Fibroblast of pulmonary artery (primary cell): ENCODE measurements around the gene ZNF586.
"Not testable (repeated sequence)": the region's sequence is repeated elsewhere in the genome, so short reads cannot be mapped to it uniquely, and the experiment has no call there.

Experiments
- DNase-seq: peaks from one replicate; pipeline ENCODE4 v3.0.0-alpha.2; 2010; ENCODE audit warnings: low read depth
- H3K4me3 ChIP-seq: replicated peaks from 2 replicates; pipeline ENCODE4 v1.5.1; 2011; ENCODE audit warnings: low read depth, mild to moderate bottlenecking, control low read depth, low read length, moderate library complexity
- TF ChIP-seq, protein P1 (sequence below): IDR thresholded peaks from 2 replicates; pipeline ENCODE4 v1.5.1; 2011; ENCODE audit warnings: mild to moderate bottlenecking, control low read depth, low read length, inconsistent platforms; ENCODE audit errors: missing control alignments

The ZNF586 gene

GRCh38 chr19:57800696-57801095 is 31.2 kb downstream of the ZNF586 start:
- H3K4me3 ChIP-seq: no peak overlapping the region
- no peak for DNase-seq
- TF ChIP-seq, protein P1, sequence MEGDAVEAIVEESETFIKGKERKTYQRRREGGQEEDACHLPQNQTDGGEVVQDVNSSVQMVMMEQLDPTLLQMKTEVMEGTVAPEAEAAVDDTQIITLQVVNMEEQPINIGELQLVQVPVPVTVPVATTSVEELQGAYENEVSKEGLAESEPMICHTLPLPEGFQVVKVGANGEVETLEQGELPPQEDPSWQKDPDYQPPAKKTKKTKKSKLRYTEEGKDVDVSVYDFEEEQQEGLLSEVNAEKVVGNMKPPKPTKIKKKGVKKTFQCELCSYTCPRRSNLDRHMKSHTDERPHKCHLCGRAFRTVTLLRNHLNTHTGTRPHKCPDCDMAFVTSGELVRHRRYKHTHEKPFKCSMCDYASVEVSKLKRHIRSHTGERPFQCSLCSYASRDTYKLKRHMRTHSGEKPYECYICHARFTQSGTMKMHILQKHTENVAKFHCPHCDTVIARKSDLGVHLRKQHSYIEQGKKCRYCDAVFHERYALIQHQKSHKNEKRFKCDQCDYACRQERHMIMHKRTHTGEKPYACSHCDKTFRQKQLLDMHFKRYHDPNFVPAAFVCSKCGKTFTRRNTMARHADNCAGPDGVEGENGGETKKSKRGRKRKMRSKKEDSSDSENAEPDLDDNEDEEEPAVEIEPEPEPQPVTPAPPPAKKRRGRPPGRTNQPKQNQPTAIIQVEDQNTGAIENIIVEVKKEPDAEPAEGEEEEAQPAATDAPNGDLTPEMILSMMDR: no peak

- no peak for DNase-seq
- TF ChIP-seq, protein P1: no peak
- no peak overlapping the region for H3K4me3 ChIP-seq
These were observed 32.8 kb downstream of the ZNF586 start for GRCh38 chr19:57802269-57802668.

DNA sequence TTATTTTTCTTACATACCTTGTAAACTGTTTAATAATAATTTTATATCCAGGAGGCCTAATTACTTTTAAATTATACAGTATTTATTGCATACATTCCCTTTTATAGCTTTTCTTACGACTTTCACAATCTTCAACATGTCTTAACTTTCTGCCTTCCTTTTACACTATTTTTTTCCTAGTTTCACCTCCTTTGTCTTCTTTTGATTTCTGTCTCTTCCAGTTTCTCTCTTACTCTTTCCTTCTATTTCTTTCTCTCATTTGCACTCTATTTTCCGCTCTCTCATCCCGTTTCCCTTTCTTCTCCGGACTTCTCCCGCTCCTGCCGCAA is 33.8 kb downstream of the ZNF586 start:
- peak overlapping the region; percentile 75 for H3K4me3 ChIP-seq
- DNase-seq: no peak
- TF ChIP-seq, protein P1: no peak

GRCh38 chr19:57803594-57804325 is 34.3 kb downstream of the ZNF586 start:
- TF ChIP-seq, protein P1: no peak
- peak overlapping the region; percentile 75 for H3K4me3 ChIP-seq
- DNase-seq: peak; percentile 83

- TF ChIP-seq, protein P1: no peak
- DNase-seq: peak; percentile 64
These were observed 38.1 kb downstream of the ZNF586 start for GRCh38 chr19:57807541-57807940.

DNA sequence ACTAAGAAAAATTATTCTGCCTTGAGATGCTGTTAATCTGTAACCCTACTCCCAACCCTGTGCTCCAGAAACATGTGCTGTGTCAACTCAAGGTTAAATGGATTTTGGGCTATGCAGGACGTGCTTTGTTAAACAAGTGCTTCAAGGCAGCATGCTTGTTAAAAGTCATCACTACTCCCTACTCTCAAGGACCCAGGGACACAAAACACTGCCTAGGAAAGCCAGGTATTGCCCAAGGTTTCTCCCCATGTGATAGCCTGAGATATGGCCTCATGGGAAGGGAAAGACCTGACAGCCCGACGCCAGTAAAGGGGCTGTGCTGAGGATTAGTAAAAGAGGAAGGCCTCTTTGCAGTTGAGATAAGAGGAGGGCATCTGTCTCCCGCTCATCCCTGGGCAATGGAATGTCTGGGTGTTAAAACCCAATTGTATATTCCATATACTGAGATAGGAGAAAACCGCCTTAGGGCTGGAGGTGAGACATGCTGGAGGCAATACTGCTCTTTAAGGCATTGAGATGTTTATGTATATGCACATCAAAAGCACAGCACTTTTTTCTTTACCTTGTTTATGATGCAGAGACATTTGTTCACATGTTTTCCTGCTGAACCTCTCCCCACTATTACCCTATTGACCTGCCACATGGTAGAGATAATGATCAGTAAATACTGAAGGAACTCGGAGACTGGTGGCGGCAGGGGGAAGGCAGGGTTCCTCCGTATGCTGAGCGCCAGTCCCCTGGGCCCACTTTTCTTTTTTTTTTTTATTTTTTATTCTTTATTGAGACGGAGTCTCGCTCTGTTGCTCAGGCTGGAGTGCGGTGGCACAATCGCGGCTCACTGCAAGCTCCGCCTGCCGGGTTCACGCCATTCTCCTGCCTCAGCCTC is 41.2 kb downstream of the ZNF586 start:
- DNase-seq, H3K4me3 ChIP-seq: not testable (repeated sequence)

More at GRCh38 chr19:57807541-57807940, 38.1 kb downstream of the ZNF586 start:
- no peak overlapping the region for H3K4me3 ChIP-seq

GRCh38 chr19:57812226-57812625 is 42.8 kb downstream of the ZNF586 start:
- TF ChIP-seq, protein P1: no peak
- H3K4me3 ChIP-seq: no peak overlapping the region
- no peak for DNase-seq

DNA sequence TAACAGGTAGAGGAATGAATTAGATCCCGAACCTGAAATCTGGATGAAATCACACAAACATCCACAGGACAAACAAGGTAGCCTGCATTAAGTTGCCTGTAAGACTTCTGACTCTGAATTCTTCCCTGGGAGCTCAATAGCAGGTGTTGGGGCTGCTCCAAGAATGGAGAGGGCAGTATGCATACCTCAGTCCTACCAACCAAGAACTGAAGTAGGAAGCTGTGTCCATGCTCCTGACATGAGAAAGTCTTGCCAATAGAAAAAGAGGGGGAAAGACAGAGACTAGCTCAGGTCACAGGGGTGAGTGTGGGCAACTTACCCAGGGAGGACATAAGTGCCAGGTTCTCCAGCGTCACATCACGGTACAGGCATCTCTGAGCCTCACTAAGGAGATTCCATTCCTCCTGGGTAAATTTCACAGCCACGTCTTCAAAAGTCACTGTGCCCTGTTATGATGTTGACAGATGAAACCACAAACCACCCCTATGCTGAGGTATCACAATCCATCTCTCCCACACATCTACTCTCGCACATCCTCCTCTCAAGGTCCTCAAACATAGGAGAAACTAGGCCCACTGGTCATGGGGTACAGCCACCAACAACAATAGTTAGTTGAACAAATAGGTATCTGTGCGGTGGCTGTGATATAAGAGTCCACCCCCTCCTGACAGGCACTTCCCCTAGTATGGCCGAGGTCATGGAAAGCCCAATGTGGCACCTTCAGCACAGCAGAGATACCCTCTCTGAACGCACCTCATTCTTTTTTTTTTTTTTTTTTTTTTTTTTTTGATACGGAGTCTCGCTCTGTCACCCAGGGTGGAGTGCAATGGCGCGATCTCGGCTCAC is 43.7 kb downstream of the ZNF586 start:
- peak overlapping the region; percentile 94 for H3K4me3 ChIP-seq

More for the DNA sequence above, 43.7 kb downstream of the ZNF586 start:
- DNase-seq: not testable (repeated sequence)
